AG04450 (cell line): ENCODE results near the gene ARMC9. TPM values are rescaled to one million over a fixed set of nuclear protein-coding genes. Genes with fewer than 3 reads are reported as not detected.

ENCODE experiments used
- CTCF ChIA-PET: fragments of 300-600, 350-600 bp; formaldehyde crosslinking; extraction: SDS; loops from one replicate; lab custom pipeline; 2022; ENCODE audit warnings: antibody characterized with exemption, inconsistent platforms; lab: Charles Lee
- POLR2A ChIA-PET: fragments of 350-600 bp; formaldehyde crosslinking; extraction: SDS; loops from one replicate; lab custom pipeline; 2021; ENCODE audit warnings: antibody characterized with exemption, inconsistent platforms; lab: Yijun Ruan, JAX
- DNase-seq: peaks from one replicate; pipeline ENCODE4 v3.0.0-alpha.2; 2011; ENCODE audit warnings: low read depth, low spot score
- H3K27ac ChIP-seq: one replicate; pipeline ENCODE4 v1.5.1; 2012; ENCODE audit warnings: low read depth, low read length, control low read depth
- H3K27me3 ChIP-seq: one replicate; pipeline ENCODE4 v1.6.0; 2012; ENCODE audit warnings: low read length; ENCODE audit not compliant: control insufficient read depth, insufficient read depth
- H3K4me3 ChIP-seq: 2 replicates; pipeline ENCODE4 v1.5.1; 2011; ENCODE audit warnings: mild to moderate bottlenecking, low read depth, low read length, control low read depth
- H3K9me3 ChIP-seq: 2 replicates; pipeline ENCODE4 v1.5.1; 2012; ENCODE audit warnings: low read length; ENCODE audit not compliant: control insufficient read depth, insufficient read depth
- CTCF ChIP-seq: IDR thresholded peaks from 2 replicates; pipeline ENCODE4 v1.5.1; 2011; ENCODE audit warnings: low read depth, low read length, control low read depth, inconsistent platforms
- polyA plus RNA-seq: library from polyadenylated mRNA; depleted of rRNA; stranded (reverse); fragments of >200 nt; gene quantifications from 2 replicates; pipeline ENCODE4 v1.2.3, GENCODE V29; 2011

Gene ARMC9
- polyA plus RNA-seq, 1 experiment, result 49.4 TPM

GRCh38 chr2:231200805-231201474, 2.5 kb downstream of the ARMC9 start:
- Histone ChIP-seq H3K4me3 (peak overlapping the region; percentile 17; the same call in 1 of the 2 replicates), H3K27ac (peak overlapping the region; percentile 11), H3K9me3 (peaks cover 6% of the 10 kb centered on the region), H3K27me3 (no peaks in the 10 kb centered on the region)
- TF ChIP-seq CTCF, result no peak
- CTCF ChIA-PET, result interaction anchor here (0.6 to 1.0 kb wide), 4 partner anchors 27 to 131 kb away, joined by 3 to 4 read pairs (median 3); no protein-coding TSS in a partner anchor
- no peak for DNase-seq
- POLR2A ChIA-PET, result interaction anchor here (0.6 to 0.9 kb wide), 4 partner anchors 10 to 521 kb away, joined by 3 to 8 read pairs (median 6); no protein-coding TSS in a partner anchor

GRCh38 chr2:231201475-231201814, 3.0 kb downstream of the ARMC9 start:
- ChIA-PET POLR2A (interaction anchor here (0.9 kb wide), 1 partner anchor 26 kb away, joined by 6 read pairs; no protein-coding TSS in a partner anchor), CTCF (interaction anchor here (0.7 to 1.7 kb wide), 3 partner anchors 30 to 97 kb away, joined by 3 to 5 read pairs (median 4); no protein-coding TSS in a partner anchor)
- H3K27ac ChIP-seq, result no peak overlapping the region
- no peak for DNase-seq
- no peaks in the 10 kb centered on the region for H3K27me3 ChIP-seq
- TF ChIP-seq CTCF, result no peak
- no peak overlapping the region; the same call in 1 of the 2 replicates for H3K4me3 ChIP-seq
- peaks cover 4% of the 10 kb centered on the region for H3K9me3 ChIP-seq

GRCh38 chr2:231203087-231203486, 4.7 kb downstream of the ARMC9 start:
- no peak for DNase-seq
- Histone ChIP-seq H3K27me3 (no peaks in the 10 kb centered on the region), H3K27ac (no peak overlapping the region), H3K9me3 (no peaks in the 10 kb centered on the region), H3K4me3 (no peak overlapping the region)
- TF ChIP-seq CTCF, result no peak
- ChIA-PET POLR2A (no interaction called here), CTCF (interaction anchor here (1.3 to 1.7 kb wide), 2 partner anchors 10 to 98 kb away, joined by 4 to 5 read pairs; no protein-coding TSS in a partner anchor)

- Histone ChIP-seq H3K27me3 (no peaks in the 10 kb centered on the region), H3K27ac (no peak overlapping the region), H3K4me3 (no peak overlapping the region), H3K9me3 (no peaks in the 10 kb centered on the region)
- ChIA-PET POLR2A (interaction anchor here (0.7 kb wide), 1 partner anchor 17 kb away, joined by 3 read pairs; no protein-coding TSS in a partner anchor), CTCF (interaction anchor here (0.7 to 1.0 kb wide), 2 partner anchors 12 to 272 kb away, joined by 3 read pairs; no protein-coding TSS in a partner anchor)
- no peak for TF ChIP-seq CTCF
- DNase-seq, result no peak
These were observed 5.7 kb downstream of the ARMC9 start for GRCh38 chr2:231204146-231204545.

- DNase-seq, result no peak
- no peak for TF ChIP-seq CTCF
- Histone ChIP-seq H3K27ac (no peak overlapping the region), H3K4me3 (no peak overlapping the region), H3K27me3 (no peaks in the 10 kb centered on the region), H3K9me3 (no peaks in the 10 kb centered on the region)
- ChIA-PET CTCF (interaction anchor here (0.7 to 1.0 kb wide), 2 partner anchors 12 to 271 kb away, joined by 3 read pairs; no protein-coding TSS in a partner anchor), POLR2A (interaction anchor here (0.7 kb wide), 1 partner anchor 17 kb away, joined by 3 read pairs; no protein-coding TSS in a partner anchor)
These were observed 6.2 kb downstream of the ARMC9 start for GRCh38 chr2:231204581-231204980.
